SK-N-MC (cell line): ENCODE measurements around the gene C1RL.

ENCODE experiments used
- EZH2 ChIP-seq: fragments of 200-600 bp; sonication (generic); IDR thresholded peaks from one replicate; pipeline ENCODE4 v1.6.1; 2017; ENCODE audit warnings: antibody characterized with exemption
- POLR2AphosphoS5 ChIP-seq: IDR thresholded peaks from 2 replicates; pipeline ENCODE4 v1.6.1; 2012; ENCODE audit warnings: mild to moderate bottlenecking, low read depth, low read length, borderline replicate concordance

DNA sequence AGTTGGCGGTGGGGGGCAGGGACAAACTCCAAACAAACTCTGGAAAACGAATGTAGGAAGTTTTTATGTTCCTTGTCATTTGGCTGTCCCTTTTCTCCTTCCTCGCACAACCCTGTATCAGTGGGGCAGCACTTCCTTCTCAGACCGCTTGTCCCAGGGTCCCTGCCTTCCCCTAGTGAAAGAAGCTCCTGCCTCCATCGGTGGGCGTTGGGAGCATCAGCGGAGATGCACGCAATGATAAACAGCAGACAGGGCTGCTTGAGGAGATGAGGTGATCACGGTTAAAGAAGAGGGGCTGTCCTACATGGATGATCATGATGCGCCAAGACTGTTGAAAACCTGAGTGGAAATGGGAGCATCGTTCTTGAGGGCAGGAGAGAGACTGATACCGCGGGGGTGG lies 47.9 kb downstream of the C1RL start:
- TF ChIP-seq EZH2 (no peak), POLR2AphosphoS5 (no peak)
